GM18873 (cell line): Measurements from ENCODE around the gene HIGD1A.
"Not testable (repeated sequence)": the region's sequence is repeated elsewhere in the genome, so short reads cannot be mapped to it uniquely, and the experiment has no call there.

Source experiments
- ATAC-seq: cut with Tn5 transposase; IDR thresholded peaks from one replicate; pipeline ENCODE4 v1.9.1; 2021; ENCODE audit warnings: mild to moderate bottlenecking, moderate library complexity, moderate number of reproducible peaks; ENCODE audit not compliant: unreplicated experiment, low FRiP score

HIGD1A gene

GRCh38 chr3:42829628-42830436 lies 25.5 kb upstream of the HIGD1A start:
- ATAC-seq = no peak

DNA sequence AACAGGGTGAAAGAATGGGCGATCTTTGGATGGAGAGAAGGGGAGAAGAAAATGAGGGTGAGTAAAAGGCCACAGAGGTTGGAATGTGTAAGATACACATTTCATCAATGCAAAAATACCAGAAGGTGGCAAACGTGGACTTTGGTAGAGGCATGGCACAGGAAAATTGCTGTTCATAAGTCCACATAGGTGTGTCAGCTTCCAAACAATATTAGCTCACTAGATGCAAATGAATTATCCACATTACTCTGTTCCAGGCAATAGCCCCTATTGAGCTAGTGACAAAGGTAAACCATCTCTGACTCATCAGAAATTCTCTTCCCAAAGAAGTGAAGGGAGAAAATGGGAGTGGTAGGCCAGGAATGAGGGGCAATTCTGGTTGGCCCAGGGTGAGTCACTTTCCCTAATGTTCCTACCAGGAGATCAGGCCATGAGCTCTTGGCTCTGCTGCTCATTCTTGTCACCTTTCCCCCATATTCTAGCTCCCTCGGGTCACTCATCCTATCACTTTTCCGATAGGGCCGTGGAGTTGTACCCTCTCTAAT lies 24.9 kb upstream of the HIGD1A start:
- no peak for ATAC-seq

DNA sequence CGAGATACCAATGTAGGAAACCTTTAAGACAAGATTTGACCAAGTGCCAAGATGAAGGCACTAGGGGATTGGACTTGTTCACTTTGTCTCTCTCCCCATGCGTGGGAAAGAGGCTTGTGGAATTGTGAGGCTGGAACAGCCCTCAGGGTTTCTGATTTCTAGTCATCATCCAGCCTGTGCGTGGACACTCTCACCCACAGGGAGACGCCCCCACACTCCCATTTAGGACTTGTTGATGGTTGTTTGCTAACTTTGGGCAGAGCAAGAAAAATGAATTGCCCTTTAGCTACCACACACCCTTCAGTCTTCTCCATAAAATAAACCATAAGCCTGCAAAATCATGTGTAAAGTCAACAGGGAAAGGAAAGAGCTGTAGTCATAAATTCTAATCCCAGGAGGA lies 23.4 kb upstream of the HIGD1A start:
- no peak for ATAC-seq

DNA sequence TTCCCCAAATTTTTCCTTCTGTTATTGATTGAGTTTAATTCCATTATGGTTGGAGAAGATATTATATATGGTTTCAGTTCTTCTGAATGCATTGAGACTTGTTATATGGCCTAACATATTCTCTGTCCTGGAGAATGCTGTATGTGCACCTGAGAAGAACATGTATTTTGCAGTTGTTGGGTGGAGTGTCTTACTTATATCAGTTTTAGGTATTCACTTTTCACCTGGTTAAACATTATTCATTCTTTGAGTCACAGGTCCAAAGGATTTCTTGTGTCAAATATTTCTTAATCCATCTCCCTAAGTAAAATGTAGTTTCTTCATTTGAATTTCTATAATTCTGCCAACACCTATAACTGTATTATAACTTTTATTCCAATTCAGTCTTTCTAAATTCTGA lies 22.7 kb upstream of the HIGD1A start:
- no peak for ATAC-seq

GRCh38 chr3:42826141-42826540 lies 21.9 kb upstream of the HIGD1A start:
- no peak for ATAC-seq

DNA sequence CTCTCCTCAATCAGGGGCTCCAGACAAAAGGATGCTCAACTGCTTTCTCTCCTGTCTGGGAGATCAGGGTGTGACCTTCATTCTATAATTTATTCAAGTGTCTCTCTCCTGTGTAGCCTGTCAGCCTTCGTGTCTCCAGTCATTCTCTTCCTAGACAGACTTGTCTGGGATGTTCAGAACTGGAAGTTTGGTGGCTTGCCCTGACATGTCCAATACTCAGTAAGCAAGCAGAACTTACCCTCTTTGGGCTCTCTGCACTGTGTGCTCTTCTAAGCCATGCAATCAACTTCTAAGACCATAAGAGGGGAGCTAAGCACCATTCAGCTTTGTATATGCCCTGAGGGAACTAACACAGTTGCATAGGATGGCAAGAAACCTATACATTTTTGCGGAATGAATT lies 19.1 kb upstream of the HIGD1A start:
- ATAC-seq = no peak

DNA sequence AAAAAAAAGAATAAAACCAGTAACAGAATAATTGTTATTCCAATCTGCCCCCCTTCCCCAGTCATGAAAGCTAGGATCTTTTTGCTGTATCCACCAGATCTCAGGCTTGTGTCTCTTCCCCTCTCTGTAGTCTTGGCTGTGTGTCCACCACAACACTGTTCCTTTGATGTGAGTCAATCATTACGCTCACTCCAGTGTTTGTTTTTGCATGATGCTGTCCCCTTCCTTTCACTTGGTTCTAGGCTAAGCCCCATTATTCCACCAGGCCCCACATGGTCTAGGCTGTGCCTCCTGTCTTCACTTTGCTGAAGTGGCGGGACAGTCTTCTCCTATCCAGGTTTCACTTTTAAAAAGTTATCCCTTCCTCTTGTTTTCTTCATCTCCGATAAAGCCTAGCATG lies 18.5 kb upstream of the HIGD1A start:
- no peak for ATAC-seq

DNA sequence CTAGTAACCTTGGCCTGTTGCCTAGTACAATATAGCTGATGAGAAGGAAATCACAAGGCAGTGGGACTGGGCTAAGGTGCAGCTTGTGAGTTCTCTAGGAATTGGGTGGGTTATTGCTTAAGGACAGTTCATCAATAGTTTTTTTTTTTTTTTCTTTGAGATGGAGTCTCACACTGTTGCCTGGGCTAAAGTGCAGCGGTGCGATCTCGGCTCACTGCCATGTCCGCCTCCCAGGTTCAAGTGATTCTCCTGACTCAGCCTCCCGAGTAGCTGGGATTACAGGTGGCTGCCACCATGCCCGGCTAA lies 16.4 kb upstream of the HIGD1A start:
- no peak for ATAC-seq

GRCh38 chr3:42819351-42819965 lies 15.2 kb upstream of the HIGD1A start:
- ATAC-seq = no peak

DNA sequence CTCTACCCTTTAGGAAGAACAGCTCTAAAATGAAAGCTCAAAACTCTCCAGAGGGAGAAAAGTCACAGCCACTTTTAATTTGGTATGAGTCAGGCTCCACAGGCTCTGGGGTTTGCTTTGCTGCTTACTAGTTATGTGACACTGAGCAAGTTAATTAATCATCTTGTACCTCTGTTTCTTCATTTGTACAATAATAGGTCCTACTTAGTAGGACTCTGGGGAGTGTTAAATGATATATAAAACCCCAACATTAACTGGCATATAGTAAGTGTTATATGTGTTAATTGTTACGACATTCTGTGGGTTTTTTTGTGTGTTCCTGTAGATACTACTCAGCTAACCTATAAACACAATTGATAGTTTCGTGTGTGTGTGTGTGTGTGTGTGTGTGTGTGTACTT lies 11.5 kb upstream of the HIGD1A start:
- no peak for ATAC-seq

DNA sequence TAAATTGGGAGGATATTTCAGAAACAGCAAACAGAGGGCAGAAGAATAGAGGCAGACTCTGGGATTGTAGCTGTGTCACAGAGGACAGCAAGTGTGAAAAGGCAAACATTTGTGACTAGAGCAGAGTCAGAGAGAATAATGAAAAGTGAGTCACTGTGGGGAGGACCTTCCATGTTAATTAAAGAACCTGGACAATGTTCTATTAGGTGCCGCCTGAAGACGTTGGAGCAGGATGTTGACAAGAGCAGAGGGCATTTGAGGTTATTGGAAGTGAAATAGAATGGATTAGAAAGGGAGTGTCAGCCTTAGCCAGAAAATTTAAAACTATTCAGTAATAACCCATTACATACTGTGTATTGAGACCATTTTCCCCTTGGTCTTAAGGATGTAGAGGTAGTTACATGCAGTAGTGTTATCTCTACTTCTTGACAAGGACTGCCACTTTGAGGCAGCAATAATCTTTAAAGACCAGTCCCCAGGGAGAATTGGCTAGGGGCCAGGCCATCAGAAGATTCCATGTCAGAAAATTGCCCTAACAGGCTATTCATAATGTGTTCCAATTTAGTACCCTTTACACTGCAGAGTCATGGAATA lies 10.7 kb upstream of the HIGD1A start:
- ATAC-seq = no peak

- no peak for ATAC-seq
Observed at GRCh38 chr3:42814246-42814645, 10.0 kb upstream of the HIGD1A start.

DNA sequence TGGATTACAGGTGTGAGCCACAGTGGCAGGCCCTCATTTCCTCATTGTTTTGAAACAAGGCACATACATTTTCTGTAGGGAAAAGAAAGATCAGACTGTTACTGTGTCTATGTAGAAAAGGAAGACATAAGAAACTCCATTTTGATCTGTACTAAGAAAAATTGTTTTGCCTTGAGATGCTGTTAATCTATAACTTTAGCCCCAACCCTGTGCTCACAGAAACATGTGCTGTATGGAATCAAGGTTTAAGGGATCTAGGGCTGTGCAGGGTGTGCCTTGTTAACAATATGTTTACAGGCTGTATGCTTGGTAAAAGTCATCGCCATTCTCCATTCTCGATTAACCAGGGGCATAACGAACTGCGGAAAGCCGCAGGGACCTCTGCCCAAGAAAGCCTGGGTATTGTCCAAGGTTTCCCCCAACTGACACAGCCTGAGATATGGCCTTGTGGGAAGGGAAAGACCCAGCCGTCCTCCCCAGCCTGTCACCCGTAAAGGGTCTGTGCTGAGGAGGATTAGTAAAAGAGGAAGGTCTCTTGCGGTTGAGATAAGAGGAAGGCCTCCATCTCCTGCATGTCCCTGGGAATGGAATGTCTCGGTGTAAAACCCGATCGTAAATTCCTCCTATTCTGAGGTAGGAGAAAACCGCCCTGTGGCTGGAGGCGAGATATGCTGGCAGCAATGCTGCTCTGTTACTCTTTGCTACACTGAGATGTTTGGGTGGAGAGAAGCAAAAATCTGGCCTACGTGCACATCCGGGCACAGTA lies 7.0 kb upstream of the HIGD1A start:
- not testable (repeated sequence) for ATAC-seq

GRCh38 chr3:42810706-42811105 lies 6.4 kb upstream of the HIGD1A start:
- ATAC-seq = not testable (repeated sequence)

DNA sequence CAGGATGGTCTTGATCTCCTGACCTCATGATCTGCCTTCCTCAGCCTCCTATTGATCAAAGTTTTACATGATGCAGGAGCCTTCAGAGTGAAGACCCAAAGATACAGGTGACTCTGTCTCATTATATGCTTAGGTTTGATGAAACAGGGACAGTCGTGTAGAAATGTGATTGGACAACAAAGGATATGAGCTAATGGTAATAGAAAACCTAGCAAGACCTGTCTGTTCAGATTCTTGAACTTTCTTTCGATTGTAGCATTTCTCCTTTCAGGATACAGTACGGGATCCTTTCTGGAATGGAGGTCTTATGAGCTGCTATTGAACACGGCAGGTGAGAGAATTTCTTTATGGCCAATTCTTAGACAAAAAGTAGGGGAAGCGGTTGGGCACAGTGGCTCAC lies 4.9 kb upstream of the HIGD1A start, which contains the start of gene ACKR2:
ACKR2 (plus strand) TSS at position 244 of the 400 bp plus-strand sequence. CDS start 55,058 bp downstream, outside the sequence.
- ATAC-seq = no peak

DNA sequence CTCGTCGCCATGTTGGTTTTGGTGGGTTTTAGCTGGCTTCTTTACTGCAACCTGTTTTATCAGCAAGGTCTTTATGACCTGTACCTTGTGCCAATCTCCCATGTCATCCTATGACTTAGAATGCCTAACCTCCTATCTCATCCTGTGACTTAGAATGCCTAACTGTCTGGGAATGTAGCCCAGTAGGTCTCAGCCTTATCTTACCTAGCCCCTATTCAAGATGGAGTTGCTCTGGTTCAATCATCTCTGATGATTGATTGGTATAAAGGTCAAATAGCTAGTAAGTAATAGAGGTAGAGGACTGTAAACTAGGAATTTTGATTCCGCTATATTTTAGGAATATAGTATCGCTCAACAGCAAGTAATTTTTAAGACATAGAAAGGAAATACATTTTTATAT lies 3.6 kb upstream of the HIGD1A start:
- no peak for ATAC-seq

DNA sequence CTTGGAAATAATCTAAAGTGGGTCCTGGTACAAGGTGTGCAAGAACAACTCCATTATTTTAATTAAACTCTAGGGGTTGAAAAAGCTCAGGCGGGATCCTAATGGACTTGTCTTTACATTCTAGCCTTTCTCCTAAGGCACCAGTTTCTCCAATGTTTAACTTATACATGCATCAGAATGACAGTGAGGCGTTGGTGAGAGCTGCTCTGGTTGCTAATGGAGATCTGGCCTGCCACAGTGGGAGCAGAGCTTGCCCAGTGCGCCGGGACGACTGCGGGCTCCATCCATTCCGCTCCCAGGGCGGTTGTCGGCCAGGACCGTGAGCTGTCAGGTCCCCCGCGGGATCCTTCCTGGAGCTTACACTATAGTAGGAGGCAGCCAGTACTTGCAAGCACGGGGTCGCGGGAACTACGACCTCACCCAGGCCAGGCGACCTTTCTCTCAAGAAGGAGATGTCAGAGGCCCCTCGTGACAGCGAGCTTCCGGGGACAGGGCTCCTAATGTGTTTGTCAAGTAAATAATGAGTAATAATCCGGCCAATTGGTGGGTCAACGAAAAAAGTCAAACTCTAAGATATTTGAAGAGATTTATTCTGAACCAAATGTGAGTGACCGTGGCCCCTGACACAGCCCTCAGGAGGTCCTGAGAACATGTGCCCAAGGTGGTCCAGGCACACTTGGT lies 991 bp upstream of the HIGD1A start:
- no peak for ATAC-seq

- ATAC-seq = no peak
Observed at GRCh38 chr3:42804831-42805132, 492 bp upstream of the HIGD1A start.

DNA sequence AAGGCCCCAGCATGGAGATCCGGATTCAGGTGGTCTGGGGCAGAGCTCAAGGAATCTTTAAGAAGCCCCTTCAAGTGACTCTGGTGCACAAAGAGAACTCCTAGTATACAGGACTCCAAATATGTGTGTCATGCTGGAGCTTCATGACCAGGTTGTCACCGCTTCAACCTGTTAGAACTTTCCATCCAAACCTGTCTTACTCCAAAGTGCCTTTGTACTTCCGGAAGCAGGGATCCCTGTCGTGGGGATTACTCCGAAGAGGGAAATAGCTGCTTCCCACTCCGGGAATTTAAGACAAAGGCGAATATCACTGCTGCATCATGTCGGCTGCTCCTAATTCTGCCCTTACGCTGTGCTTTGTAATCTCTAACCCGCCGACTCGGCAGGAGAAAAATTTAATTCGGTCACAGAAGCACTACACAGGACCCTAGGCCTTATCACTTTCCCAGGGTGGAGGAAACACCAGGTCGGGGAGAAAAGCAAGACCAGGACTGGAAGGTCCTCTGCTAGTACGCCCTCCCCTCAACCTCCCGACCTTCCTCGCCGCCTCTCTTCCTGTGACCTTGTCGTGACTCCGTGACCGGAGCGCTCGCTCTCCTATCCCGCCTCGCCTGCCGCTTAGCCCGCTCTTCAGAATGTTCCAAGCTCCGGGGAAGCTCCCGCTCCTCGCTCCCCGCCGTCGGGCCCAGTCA lies 730 bp downstream of the HIGD1A start:
- peak; percentile 21 for ATAC-seq

DNA sequence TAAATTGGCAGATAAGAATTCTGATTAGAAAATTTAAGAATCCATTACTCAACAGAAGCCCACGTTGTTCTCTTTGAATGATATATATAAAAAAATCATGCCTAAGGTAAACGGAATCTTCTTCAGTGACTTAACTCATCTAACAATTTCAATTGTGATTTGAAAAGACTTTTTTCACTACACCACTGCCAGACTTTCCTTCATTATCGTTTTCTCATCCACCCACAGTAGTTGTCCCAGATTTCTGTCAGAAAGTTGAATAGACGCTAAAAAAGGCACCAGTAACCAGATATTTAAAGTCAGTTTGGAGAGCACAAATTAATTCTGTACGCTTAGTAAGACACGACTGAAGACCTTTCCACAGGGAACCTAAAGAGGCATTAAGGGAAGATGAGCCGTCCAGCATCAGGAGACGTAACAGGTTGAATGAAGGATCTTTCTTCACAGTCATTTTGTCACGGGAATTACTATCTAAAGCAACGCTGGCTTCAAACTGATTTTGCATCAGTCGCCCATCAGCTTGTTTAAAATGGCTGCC lies 1.3 kb downstream of the HIGD1A start:
- ATAC-seq = no peak
